GM20431 (cell line): ENCODE measurements around the gene XRCC6.
"Not testable (repeated sequence)": the region's sequence is repeated elsewhere in the genome, so short reads cannot be mapped to it uniquely, and the experiment has no call there.

ENCODE experiments used
- in situ Hi-C: fragments of 300-500 bp; cut with MseI, MboI; formaldehyde crosslinking; loops from one replicate; pipeline ENCODE4 v1.15.0; 2020; ENCODE audit warnings: low sequenced_read_pairs; ENCODE audit not compliant: unreplicated experiment

XRCC6 gene

DNA sequence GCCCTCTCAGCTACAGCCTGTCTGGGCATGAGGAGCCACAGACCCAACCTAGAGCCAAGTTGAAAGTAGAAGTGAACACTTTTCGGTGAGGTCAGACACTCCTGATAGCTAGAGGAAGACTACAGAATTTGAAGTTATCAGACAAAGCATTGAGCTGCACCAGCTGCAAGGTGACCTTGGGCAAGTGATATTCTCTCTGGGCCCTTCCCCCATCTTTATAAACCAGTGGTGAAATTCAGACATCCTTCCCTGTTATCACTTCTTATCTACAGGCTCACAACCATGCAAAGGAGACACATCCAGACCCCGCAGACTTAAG, 23.5 kb upstream of the XRCC6 start:
- in situ Hi-C loops: no loop called here

DNA sequence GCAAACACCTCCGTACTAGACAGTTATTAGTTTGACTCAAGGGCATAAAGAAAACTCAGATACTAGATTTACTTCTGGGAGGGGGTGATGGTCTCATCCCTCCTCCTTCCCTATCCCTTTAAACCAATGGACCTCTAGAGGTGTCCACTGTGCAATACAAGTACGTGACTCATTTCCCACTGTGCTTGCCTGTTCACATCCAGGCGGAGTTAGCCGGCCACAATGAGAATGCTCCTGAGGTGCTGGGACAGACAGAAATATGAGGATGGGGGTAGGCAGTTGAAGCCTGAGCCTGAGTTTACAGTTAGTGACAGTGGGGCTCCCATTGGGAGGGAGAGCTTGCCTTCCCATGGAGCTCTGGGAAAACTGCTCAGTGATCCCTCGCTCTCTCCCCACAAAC, 23.0 kb upstream of the XRCC6 start:
- in situ Hi-C loops: no loop called here

DNA sequence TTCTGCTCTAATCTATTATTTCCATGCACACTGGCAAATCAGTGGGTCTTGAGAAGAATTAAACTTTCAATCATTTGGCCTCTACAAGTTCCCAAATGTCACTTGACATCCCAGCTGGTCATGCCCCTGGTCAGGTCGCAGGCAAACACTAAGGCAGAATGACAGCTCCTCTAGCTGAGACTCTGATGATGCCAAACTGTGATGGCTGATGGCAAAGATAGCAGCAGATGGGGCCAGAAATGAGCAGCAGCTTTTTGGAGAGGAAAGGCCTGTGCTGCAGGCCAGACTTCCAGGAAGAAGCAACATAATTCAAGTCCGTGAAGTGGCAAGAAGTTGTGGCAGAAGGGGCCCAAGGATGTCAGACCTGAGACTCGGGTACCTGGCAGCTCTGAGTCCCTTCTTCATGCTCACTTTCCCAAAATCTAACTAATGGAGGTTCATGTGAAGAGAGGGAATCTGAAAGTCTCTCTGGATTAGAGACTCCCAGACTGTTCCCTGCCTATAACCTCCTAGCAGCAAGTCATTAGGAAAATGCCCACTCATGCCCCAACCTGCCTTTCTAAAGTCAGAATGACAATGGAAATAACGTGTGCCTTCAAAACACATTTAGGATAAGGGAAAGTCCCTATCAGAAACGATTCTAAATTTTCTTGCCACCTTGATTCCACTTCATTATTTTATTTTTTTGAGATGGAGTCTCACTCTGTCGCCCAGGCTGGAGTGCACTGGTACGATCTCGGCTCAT, 22.0 kb upstream of the XRCC6 start:
- in situ Hi-C loops: no loop called here

DNA sequence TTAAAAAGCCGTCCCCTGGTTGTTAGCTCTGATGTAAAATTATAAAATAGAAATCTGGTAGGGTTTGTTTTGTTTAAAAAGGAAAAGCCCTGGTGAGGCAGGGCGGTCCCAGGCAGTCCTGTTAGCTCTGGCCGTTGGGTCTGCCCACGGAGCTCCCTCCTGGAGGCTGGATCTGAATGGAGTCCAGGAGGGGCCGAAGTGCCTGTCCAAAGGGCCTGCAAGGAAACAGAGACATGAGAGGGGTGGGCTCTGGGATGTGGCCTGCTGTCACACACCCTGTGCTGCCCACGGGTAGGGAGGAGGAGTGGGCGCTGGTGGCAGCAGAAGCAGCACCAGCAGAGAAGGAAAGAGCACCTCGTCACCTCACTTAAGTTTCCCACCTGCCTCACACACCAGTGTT, 20.1 kb upstream of the XRCC6 start:
- in situ Hi-C loops: no loop called here

DNA sequence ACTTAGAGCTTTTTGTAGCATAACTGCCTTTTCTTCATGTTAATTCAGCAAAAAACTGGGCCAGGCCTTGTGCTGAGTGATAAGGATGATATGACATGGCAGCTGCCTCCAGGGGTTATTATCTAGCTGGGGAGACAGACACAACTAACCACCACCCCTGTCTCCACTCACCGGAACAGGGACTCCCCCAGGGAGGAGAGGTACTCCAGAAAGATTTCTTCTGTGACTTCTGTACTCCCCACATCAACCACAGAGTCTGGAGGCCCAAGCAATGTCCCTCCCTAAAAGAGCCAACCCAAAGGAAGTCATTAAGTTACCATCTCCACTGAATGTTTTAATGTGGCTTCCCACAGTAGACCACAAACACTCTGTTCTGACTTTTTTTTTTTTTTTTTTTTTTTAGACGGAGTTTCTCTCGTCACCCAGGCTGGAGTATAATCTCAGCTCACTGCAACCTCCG, 17.2 kb upstream of the XRCC6 start:
- in situ Hi-C loops: no loop called here

DNA sequence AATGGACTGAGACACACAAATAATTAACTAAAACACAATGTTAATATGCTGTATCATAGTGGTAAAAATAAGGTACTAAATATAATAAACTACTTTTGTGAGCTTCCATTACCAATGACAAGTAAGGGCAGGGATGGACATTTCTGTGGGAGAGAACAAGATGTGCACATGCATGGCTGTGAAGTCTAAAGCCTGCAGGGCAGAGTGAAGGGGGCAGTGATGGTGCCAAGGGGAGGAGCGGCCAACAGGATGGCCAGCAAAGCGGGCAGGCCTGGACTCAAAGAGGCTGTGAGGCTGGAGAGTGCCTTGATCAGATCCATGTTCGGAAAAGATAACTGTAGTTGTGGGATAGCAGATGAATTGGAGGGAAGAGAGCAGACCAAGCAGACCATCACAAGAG, 12.7 kb upstream of the XRCC6 start:
- in situ Hi-C loops: no loop called here

DNA sequence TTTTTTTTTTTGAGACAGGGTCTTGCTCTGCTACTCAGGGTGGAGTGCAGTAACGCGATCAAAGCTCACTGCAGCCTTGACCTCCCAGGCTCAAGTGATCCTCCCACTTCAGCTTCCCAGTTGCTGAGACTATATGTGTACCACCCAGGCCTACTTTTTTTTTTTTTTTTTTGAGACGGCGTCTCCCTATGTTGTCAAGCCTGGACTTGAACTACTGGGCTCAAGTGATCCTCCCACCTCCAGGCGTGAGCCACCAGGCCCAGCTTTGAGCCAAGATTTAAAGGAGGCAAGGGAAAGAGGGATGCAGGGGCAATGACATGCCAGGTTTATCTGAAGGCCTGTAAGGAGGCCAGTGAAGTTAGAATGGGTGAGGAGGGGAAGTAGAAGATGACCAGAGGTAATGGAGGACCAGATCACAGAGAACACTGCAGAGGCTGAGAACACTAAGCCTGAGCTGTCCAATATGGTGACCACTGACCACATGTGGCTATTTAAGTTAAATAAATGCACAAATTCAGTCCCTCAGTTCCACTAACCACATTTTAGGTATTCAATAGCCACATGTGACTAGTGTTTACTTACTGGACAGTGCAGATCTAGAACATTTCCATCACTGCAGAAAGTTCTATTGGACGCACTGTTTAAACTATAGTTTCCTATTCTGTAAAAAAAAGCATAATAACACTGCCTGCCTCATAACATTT, 8.3 kb upstream of the XRCC6 start:
- in situ Hi-C loops: no loop called here

DNA sequence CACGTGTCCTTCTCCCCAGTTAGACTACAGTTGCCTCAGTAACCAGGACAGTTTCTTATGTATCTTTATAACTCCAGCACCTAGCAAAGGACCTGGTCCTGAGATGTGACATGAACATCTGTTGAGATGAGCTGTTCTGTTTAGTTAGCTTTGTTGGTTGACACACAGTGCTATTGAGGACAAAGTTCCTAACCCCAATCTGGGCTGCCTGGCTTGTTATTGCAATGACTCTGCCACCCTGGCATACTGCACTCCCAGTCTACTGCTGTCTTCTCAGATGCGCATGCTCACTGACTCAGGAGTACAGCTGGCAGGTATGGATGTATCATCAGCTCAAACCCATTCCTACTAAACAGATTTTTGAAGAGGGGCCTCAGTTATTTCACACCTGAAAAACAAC, 7.6 kb upstream of the XRCC6 start:
- in situ Hi-C loops: no loop called here

DNA sequence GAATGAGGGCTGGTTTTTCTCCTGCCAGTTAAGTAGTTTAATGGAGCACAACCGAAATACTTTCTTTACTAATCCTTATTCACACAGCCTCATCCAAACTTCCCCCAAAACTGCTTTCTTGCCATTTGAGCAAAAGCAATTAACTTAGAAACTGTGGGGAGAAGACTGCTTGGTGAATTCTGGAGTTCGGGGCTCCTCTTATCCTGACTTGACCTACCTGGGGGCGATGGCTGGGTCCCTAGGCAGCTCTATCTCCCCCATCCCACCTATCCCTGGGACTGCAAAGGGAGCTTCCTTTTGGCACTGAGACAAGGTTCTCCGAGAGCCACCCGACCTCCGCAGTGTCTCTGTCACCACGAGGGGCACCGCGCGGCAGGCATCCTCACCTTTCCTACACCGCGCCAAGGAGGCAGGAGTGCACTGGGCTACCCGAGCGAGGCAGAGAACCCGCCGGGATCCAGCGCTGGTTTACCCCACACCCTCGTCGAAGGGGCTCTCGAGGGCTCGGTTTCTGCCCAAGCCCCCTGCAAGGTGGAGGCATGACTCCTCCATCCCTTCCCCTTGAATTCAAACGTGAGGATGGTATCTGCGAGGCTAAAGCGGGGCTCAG, 1.0 kb upstream of the XRCC6 start:
- in situ Hi-C loops: no loop called here

DNA sequence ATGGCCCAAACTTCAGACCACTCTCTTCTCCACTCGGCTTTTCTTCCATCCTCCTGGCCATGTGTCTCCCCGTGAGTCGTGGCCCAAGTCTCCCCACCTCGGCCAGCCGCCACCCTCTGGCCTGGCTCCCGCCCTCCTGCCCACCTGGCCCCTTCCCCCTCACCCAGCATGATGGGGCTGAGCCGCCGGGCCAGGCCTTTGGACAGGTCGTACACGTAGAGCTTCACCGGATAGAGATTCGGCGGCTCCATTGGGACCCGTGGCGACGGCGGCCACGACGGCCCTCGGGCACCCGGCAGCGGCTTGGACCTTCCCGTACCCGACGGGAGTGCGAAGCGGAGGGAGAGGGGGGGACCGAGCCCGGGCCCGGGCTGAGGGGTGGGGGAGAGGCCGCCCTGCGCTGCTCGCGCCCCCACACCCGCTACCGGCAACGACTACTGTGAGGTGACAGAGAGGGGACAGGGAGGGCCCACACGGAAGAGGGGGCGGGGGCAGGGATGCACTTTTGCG, 451 bp upstream of the XRCC6 start, which contains the start of gene DESI1:
DESI1 (minus strand) TSS at position 455 of the 510 bp plus-strand sequence; CDS start at position 251, 204 bp downstream.
- in situ Hi-C loops: no loop called here

DNA sequence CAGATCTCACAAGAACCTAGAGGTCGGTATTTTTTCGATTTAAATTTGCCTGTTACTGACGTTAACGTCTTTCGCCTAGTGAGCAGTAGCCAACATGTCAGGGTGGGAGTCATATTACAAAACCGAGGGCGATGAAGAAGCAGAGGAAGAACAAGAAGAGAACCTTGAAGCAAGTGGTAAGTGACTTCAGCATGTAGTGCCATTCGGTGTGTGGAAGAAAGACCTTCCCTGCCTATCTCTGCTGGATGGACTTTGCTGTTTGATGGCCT, 750 bp downstream of the XRCC6 start:
- in situ Hi-C loops: no loop called here

DNA sequence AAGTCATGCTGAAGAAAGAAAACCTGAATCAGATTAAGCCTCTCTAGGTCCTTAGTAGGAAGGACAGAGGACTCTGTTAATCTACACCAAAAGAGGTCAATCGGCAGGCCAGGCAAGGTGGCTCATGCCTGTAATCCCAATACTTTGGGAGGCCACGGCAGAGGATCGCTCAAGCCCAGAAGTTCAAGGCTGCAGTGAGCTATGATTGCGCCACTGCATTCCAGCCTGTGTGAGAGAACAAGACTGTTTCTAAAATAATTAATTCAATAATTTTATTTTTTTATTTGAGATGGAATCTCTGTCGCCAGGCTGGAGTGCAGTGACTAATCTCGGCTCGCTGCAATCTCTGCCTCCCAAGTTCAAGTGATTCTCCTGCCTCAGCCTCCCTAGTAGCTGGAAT, 4.5 kb downstream of the XRCC6 start:
- in situ Hi-C loops: no loop called here

DNA sequence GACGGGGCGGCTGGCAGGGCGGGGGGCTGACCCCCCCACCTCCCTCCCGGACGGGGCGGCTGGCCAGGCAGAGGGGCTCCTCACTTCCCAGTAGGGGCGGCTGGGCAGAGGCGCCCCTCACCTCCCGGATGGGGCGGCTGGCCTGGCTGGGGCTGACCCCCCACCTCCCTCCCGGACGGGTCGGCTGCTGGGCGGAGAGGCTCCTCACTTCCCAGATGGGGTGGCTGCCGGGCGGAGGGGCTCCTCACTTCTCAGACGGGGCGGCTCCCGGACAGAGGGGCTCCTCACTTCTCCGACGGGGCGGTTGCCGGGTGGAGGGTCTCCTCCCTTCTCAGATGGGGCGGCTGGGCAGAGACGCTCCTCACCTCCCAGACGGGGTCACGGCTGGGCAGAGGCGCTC, 10.0 kb downstream of the XRCC6 start:
- in situ Hi-C loops: not testable (repeated sequence)

DNA sequence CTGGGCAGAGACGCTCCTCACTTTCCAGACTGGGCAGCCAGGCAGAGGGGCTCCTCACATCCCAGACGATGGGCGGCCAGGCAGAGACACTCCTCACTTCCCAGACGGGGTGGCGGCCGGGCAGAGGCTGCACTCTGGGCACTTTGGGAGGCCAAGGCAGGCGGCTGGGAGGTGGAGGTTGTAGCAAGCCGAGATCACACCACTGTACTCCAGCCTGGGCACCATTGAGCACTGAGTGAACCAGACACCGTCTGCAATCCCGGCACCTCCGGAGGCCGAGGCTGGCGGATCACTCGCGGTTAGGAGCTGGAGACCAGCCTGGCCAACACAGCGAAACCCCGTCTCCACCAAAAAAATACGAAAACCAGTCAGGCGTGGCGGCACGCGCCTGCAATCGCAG, 10.5 kb downstream of the XRCC6 start:
- in situ Hi-C loops: not testable (repeated sequence)

DNA sequence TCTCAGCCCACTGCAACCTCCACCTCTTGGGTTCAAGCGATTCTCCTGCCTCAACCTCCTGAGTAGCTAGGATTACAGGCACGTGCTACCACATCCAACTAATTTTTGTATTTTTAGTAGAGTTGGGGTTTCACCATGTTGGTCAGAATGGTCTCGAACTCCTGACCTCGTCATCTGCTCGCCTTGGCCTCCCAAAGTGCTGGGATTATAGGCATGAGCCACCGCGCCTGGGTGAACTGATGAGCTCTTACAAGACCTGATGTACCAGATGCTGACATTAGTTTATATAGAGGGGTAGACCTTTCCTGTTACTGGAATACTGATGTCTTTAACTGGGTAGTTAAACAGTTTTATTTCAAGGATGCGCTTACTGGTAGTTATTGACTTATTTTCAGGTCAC, 13.5 kb downstream of the XRCC6 start:
- in situ Hi-C loops: not testable (repeated sequence)

DNA sequence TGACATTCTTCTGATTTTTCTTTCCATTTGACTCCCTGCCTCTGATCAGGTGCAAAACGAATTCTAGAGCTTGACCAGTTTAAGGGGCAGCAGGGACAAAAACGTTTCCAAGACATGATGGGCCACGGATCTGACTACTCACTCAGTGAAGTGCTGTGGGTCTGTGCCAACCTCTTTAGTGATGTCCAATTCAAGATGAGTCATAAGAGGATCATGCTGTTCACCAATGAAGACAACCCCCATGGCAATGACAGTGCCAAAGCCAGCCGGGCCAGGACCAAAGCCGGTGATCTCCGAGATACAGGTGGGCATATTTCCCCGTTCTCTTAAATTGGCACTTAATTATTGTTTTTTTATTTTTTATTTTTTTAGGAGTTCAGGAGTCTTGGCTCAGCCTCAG, 15.4 kb downstream of the XRCC6 start:
- in situ Hi-C loops: no loop called here

DNA sequence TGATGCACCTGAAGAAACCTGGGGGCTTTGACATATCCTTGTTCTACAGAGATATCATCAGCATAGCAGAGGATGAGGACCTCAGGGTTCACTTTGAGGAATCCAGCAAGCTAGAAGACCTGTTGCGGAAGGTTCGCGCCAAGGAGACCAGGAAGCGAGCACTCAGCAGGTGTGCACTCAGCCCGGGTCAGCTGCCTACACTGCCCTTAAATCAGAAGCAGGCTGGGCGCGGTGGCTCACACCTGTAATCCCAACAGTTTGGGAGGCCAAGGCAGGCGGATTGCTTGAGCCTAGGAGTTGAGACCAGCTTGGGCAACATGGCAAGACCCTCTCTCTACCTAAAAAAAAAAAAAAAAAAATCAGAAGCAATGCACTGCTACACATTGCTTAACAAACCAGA, 16.5 kb downstream of the XRCC6 start:
- in situ Hi-C loops: not testable (repeated sequence)

DNA sequence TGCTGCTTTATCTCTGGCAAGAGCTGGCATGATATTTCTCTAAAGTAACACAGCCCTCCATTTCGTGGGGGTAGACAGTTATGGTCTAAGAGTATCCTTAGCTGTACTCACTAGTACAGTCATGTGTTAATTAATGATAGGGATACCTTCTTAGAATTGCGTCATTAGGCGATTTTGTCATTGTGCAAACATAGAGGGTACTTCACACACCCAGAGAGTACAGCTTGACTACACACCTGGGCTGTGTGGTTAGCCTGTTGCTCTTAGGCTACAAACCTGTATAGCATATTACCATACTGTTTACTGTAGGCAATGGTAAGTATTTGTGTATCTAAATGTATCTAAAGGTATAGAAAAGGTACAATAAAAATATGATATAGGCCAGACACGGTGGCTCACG, 17.0 kb downstream of the XRCC6 start:
- in situ Hi-C loops: no loop called here

DNA sequence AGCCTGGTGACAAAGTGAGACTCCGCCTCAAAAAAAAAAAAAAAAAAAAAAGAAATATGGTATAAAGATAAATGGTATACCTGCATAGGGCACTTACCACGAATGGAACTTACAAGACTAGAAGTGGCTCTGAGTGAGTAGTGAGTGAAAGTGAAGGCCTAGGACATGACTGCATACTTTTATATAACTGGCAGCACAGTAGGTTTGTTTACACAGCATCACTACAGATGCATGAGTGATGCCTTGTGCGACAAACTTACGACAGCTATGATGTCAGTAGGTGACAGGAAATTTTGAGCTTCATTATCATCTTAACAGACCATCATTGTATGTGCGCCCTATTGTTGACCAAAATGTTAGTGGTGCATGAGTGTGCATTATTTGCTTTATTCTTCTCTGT, 17.7 kb downstream of the XRCC6 start:
- in situ Hi-C loops: no loop called here

DNA sequence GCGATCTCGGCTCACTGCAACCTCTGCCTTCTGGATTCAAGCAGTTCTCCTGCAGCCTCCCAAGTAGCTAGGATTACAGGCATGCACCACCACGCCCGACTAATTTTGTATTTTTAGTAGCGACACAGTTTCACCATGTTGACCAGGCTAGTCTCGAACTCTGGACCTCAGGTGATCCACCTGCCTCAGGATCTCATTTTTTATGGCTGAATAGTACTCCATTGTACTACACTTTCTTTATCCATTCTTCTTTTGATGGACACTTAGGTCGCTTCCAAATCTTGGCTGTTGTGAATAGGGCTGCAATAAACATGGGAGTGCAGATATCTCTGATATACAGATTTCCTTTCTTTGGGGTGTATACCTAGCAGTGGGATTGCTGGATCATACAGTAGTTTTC, 20.8 kb downstream of the XRCC6 start:
- in situ Hi-C loops: no loop called here

DNA sequence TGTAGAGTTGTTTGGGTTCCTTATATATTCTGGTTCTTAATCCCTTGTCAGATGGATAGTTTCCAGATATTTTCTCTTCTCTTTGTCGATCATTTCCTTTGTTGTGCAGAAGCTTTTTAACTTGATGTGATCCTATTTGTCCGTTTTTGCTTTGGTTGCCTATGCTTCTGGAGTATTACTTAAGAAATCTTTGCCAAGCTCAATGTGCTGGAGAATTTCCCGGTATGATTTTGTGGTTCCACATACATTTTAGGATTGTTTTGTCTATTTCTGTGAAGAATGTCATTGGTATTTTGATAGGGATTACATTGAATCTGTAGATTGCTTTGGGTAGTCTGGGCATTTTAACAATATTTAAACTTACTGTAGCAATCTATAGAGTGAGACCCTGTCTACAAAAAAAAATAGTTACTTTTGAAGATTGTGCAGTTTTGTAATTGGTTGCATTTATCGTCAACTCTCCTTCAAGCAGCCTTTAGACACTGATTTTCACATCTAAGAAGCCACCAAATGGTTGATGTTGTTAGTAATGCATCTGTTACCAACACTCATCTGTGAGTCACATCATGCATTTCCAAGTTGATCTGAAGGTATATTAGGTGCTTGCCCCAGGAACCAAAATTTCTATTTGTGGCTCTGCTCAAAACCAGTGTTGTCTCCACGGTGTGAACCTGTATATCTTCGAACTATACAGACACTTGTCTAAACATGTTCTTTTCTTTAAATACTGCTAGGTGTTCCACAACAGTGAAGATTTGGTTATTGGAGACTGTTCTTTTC, 21.4 kb downstream of the XRCC6 start:
- in situ Hi-C loops: no loop called here
